K562 treated with DMSO at 1 percent for 24 hours (cell line): ENCODE measurements around the gene HARS2. TPM values are rescaled to one million over a fixed set of nuclear protein-coding genes. Genes with fewer than 3 reads are reported as not detected.

Experiments
- total RNA-seq: library from RNA; unstranded; fragments of 300-600 nt; gene quantifications from 2 replicates; pipeline ENCODE4 v1.2.3, GENCODE V29; 2022; ENCODE audit warnings: low read depth; ENCODE audit not compliant: insufficient read depth

Gene HARS2
- total RNA-seq: 19.8 and 20.5 TPM in 2 replicates

DNA sequence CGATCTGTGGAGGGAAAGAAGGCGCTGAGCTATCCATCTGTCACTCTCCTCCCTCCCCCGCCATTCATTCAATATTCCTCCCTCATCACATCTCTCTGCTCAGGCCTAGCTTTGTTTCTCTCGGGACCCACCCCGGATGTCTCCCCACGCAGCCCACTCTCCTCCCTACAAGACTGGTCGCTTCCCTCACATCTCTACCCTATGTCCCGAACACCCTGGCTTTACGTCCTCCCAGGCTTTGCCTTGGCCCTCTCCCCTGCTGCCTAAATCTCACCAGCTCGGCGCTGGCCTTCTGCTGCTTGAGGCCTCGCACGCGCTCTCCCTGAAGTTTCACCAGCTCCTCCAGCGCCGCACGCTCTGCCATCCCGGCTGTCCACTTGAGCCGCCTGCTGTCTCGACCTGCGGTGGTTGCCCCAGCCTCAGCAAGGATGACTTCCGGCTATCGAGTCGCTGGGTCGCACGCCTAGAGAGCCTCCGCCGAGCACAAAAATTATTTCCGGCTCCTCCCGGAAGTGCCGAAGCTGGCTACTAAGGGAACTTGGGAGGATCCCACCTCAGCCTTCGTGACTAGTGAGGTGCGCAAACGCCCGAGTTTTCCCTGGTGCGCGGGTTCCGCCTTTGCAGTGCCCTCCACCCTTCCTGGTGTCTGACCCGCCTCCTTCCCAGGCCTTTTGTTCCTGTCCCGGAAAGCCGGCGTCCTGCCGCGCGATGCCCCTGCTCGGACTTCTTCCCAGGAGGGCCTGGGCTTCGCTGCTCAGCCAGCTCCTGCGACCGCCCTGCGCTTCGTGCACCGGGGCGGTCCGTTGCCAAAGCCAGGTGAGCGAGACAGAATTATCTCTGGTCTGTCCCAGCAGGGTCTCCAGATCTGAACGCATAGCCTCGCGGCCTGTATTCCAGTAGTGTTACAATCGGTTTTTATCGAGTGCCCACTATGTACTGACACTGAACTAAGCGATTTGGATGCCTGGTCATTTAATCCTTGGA is at the start of gene HARS2, which contains the start of gene HARS1:
TSS of gene HARS2 (plus strand) at position 515 of the 984 bp plus-strand sequence. CDS start at position 709, 194 bp downstream.
TSS of gene HARS1 (minus strand) at position 430 of the 984 bp plus-strand sequence. CDS start at position 364, 66 bp downstream.

GRCh38 chr5:140664359-140665119 is 26.7 kb upstream of the HARS2 start, which contains the start of gene WDR55:
Gene WDR55, plus strand, starts transcription at chr5:140664904. Its CDS starts 9 bp downstream, at chr5:140664913.

DNA sequence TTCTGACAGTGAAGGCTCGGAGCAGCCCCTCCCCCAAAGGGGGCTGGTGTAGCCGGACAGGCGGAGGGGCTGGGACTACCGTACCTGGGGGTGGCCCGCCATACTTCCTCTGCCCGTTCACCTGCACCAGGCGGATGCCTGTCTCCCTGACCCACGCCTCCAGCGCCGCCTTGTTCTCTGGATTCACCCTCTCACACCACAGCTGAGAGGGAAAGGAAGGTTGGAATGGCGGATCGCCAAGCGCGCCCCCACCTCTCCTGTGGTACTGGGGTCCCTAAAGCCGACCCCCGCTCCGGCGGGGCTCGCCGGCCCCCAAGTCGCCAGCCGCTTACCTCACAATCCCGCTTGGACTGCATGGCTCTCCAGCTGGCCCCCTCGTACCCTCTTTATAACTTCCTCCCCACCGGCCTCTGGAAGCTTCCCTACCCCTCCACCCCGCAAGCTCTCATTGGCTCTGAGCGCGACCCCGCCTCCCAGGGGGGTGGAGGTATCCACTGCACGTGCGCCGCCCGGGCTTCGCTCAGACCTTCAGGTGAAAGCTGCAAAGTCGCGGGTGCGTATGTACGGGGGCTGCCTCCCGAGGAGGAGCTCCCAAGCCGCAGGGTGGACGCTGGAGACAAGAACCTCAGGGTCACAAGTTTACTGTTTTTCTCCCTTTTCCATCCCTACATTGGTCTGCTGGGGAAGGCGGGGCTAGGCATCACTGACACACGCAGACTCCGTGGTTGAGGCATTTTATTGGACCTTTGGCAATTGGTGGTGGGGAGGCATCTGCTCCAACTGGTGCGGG is 17.9 kb upstream of the HARS2 start, which contains the start of gene DND1:
TSS of gene DND1 (minus strand) at position 390 of the 790 bp plus-strand sequence. CDS start at position 356, 34 bp downstream.

DNA sequence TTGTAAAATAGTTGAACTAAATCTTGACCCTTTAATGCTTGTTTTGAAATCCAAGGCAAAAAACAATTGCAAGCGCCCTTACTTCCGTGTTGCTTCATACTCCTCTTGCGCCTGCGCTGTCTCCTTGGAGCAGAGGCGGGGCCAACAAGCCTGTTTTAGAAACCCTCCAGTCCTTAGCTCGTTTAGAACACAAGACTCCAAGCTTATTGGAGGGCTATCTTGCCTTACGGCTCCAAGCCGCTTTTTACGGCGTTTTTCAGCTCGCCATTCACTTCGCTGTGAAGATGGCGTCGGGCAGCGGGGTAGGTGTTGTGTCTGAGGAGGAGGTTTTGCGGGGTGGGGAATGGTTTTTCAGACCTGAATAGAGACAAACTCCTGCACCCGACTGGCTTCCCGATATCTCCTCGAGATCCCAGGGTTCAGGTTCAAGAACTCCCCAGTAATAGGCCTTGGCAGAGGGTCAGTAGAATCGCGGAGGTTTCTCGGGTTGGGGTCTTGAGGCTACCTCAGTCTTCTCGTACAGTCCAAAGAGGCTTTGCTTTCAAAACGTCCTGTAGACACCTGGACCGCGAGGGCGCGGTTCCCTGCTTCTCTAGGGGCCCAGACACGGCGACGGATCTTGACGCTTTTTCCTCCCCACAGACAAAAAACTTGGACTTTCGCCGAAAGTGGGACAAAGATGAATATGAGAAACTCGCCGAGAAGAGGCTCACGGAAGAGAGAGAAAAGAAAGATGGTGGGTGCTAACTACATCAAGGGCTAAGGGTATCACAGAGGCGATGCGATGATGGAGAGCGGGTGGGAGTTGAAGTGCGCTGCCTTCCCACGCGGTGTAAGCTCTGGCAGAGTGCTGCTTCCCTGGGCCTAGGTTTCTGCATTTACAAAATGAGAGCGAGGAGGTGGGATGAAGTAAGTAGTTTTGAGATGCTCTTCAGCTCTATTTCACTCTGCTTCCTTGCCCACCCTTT is 9.2 kb downstream of the HARS2 start, which contains the start of gene ZMAT2:
TSS of gene ZMAT2 (plus strand) at position 271 of the 968 bp plus-strand sequence. CDS start at position 285, 14 bp downstream.

Other genes with a start within 250 kb of the HARS2 start
- gene EIF4EBP3, start 143.8 kb upstream of the HARS2 start, total RNA-seq: 8.6 and 10.4 TPM in 2 replicates
- gene SRA1, start 134.0 kb upstream of the HARS2 start, total RNA-seq: 33.9 and 34.7 TPM in 2 replicates
- gene APBB3, start 126.9 kb upstream of the HARS2 start, total RNA-seq: 15.1 and 17.3 TPM in 2 replicates
- gene SLC35A4, start 126.6 kb upstream of the HARS2 start, total RNA-seq: 166 and 171 TPM in 2 replicates
- gene CD14, start 58.3 kb upstream of the HARS2 start, total RNA-seq: 1.1 and 1.6 TPM in 2 replicates
- 15.2 and 22.3 TPM in 2 replicates for gene TMCO6, start 52.0 kb upstream of the HARS2 start, total RNA-seq
- 215 and 263 TPM in 2 replicates for gene NDUFA2, start 43.8 kb upstream of the HARS2 start, total RNA-seq
- 149 and 175 TPM in 2 replicates for gene IK, start 43.6 kb upstream of the HARS2 start, total RNA-seq
- gene WDR55, start 26.6 kb upstream of the HARS2 start, total RNA-seq: 42.8 and 44.6 TPM in 2 replicates
- gene DND1, start 17.9 kb upstream of the HARS2 start, total RNA-seq: 2.2 and 4.9 TPM in 2 replicates
- 63.3 and 68.0 TPM in 2 replicates for gene HARS1, start 85 bp upstream of the HARS2 start, total RNA-seq
- gene ZMAT2, start 9.0 kb downstream of the HARS2 start, total RNA-seq: 44.2 and 45.1 TPM in 2 replicates
- gene PCDHA1, start 94.7 kb downstream of the HARS2 start, total RNA-seq: not detected in 2 replicates
- gene PCDHA2, start 103.4 kb downstream of the HARS2 start, total RNA-seq: not detected in 2 replicates
- not detected in 2 replicates for gene PCDHA3, start 109.6 kb downstream of the HARS2 start, total RNA-seq
- gene PCDHA4, start 115.6 kb downstream of the HARS2 start, total RNA-seq: not detected in 2 replicates
- 0.13 TPM in 1 of 2 replicates, not detected in the other for gene PCDHA5, start 130.2 kb downstream of the HARS2 start, total RNA-seq
- not detected in 2 replicates for gene PCDHA6, start 136.5 kb downstream of the HARS2 start, total RNA-seq
- gene PCDHA7, start 142.8 kb downstream of the HARS2 start, total RNA-seq: not detected in 2 replicates
- gene PCDHA8, start 149.7 kb downstream of the HARS2 start, total RNA-seq: not detected in 2 replicates
- gene PCDHA9, start 156.9 kb downstream of the HARS2 start, total RNA-seq: not detected in 2 replicates
- not detected in 2 replicates for gene PCDHA10, start 164.4 kb downstream of the HARS2 start, total RNA-seq
- gene PCDHA11, start 177.5 kb downstream of the HARS2 start, total RNA-seq: not detected in 2 replicates
- not detected in 2 replicates for gene PCDHA12, start 183.9 kb downstream of the HARS2 start, total RNA-seq
- gene PCDHA13, start 190.7 kb downstream of the HARS2 start, total RNA-seq: not detected in 2 replicates
- not detected in 2 replicates for gene PCDHAC1, start 234.8 kb downstream of the HARS2 start, total RNA-seq